ENCODE results near the gene PABPC4L. TPM values are rescaled to one million over a fixed set of nuclear protein-coding genes. Genes with fewer than 3 reads are reported as not detected.
"Not testable (repeated sequence)": the region's sequence is repeated elsewhere in the genome, so short reads cannot be mapped to it uniquely, and the experiment has no call there.

The PABPC4L gene
- not detected for total RNA-seq

- Histone ChIP-seq H3K27me3 (ENCODE audit: insufficient read depth, low read length) (no peaks in the 10 kb centered on the region), H3K4me1 (ENCODE audit: insufficient read depth, low read length) (no peaks in the 10 kb centered on the region), H3K4me3 (ENCODE audit: low read length) (no peak within 1 kb of the TSS), H3K9me3 (ENCODE audit: low read depth, low read length) (no peaks in the 10 kb centered on the region)
Measured at GRCh38 chr4:134201216-134202161, at the start of gene PABPC4L. PABPC4L (minus strand) TSS chr4:134201789; CDS start chr4:134201019, 770 bp downstream.

- H3K9me3 ChIP-seq (ENCODE audit: low read depth, low read length): peaks cover 16% of the 10 kb centered on the region
- H3K4me3 ChIP-seq (ENCODE audit: low read length): no peak overlapping the region
- H3K27me3 ChIP-seq (ENCODE audit: insufficient read depth, low read length): no peaks in the 10 kb centered on the region
- no peaks in the 10 kb centered on the region for H3K4me1 ChIP-seq (ENCODE audit: insufficient read depth, low read length)
Measured at GRCh38 chr4:134251322-134251721, 49.7 kb upstream of the PABPC4L start.

- Histone ChIP-seq H3K27me3 (ENCODE audit: insufficient read depth, low read length) (no peaks in the 10 kb centered on the region), H3K4me3 (ENCODE audit: low read length) (no peak overlapping the region), H3K4me1 (ENCODE audit: insufficient read depth, low read length) (no peaks in the 10 kb centered on the region), H3K9me3 (ENCODE audit: low read depth, low read length) (no peaks in the 10 kb centered on the region)
Measured at GRCh38 chr4:134243742-134244713, 42.4 kb upstream of the PABPC4L start.

- Histone ChIP-seq H3K9me3 (ENCODE audit: low read depth, low read length) (no peaks in the 10 kb centered on the region), H3K4me1 (ENCODE audit: insufficient read depth, low read length) (no peaks in the 10 kb centered on the region), H3K4me3 (ENCODE audit: low read length) (no peak overlapping the region), H3K27me3 (ENCODE audit: insufficient read depth, low read length) (no peaks in the 10 kb centered on the region)
Measured at GRCh38 chr4:134219043-134219442, 17.5 kb upstream of the PABPC4L start.

- H3K4me1 ChIP-seq (ENCODE audit: insufficient read depth, low read length): no peaks in the 10 kb centered on the region
- H3K27me3 ChIP-seq (ENCODE audit: insufficient read depth, low read length): no peaks in the 10 kb centered on the region
- H3K4me3 ChIP-seq (ENCODE audit: low read length): no peak overlapping the region
- H3K9me3 ChIP-seq (ENCODE audit: low read depth, low read length): no peaks in the 10 kb centered on the region
Measured at GRCh38 chr4:134216411-134216810, 14.8 kb upstream of the PABPC4L start.

DNA sequence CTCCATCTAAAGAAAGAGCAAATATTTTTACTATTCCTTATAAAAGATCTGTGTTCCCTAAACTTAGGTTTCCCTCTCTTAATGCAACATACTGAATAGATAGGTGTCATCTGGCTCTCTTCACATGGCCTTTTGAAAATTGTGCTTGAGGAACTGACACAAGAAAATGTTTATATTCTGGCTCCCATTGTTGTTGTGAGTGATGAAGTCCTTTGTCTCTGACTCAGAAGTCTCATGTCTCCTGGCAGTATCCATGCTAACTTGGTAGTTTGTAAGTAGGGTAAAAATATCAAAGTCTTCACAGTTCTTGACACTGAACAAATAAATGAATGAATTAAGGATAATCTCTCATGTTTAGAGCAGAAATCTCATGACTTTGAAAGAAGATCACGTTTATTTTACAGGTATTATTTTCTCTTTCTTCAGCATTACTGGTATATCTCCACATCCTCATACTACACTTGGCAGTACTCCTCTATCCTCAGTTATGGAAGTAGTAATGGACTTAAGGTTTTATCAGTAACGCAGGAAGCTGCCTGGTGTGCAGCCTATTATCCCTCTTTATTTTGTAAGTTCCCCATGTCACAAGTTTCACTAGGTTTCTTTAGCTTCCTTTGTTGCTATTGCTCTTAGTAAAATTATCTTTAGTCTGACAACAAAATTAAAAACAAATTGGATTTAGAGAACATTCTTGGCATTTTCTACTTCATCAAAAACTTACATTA lies 14.2 kb upstream of the PABPC4L start:
- Histone ChIP-seq H3K9me3 (ENCODE audit: low read depth, low read length) (no peaks in the 10 kb centered on the region), H3K4me3 (ENCODE audit: low read length) (no peak overlapping the region), H3K4me1 (ENCODE audit: insufficient read depth, low read length) (no peaks in the 10 kb centered on the region), H3K27me3 (ENCODE audit: insufficient read depth, low read length) (no peaks in the 10 kb centered on the region)

GRCh38 chr4:134207955-134208354 lies 6.4 kb upstream of the PABPC4L start:
- H3K27me3 ChIP-seq (ENCODE audit: insufficient read depth, low read length); H3K4me3 ChIP-seq (ENCODE audit: low read length); H3K9me3 ChIP-seq (ENCODE audit: low read depth, low read length); H3K4me1 ChIP-seq (ENCODE audit: insufficient read depth, low read length): not testable (repeated sequence)

- Histone ChIP-seq H3K4me3 (ENCODE audit: low read length) (no peak overlapping the region), H3K4me1 (ENCODE audit: insufficient read depth, low read length) (no peaks in the 10 kb centered on the region), H3K27me3 (ENCODE audit: insufficient read depth, low read length) (no peaks in the 10 kb centered on the region), H3K9me3 (ENCODE audit: low read depth, low read length) (no peaks in the 10 kb centered on the region)
Measured at GRCh38 chr4:134202166-134202956, 772 bp upstream of the PABPC4L start.

DNA sequence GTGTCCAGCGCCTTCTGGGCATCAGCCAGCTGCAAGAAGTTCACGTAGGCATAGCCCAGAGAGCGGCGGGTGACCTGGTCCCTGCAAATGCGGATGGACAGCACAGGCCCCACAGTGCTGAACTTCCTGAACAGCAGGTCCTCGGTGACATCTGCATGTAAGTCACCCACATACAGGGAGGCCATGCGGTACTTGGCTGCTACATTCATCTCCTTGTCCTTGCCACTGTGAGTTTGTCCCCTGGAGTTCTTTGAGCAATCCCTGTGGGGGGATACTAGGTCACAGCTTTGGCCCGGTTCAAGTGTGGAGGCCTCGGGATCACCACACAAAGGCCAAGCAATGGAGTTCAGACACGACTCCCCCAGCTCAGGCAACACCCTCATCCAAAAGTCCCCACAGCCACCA lies 776 bp downstream of the PABPC4L start:
- no peaks in the 10 kb centered on the region for H3K4me1 ChIP-seq (ENCODE audit: insufficient read depth, low read length)
- no peaks in the 10 kb centered on the region for H3K27me3 ChIP-seq (ENCODE audit: insufficient read depth, low read length)
- H3K4me3 ChIP-seq (ENCODE audit: low read length): no peak overlapping the region
- H3K9me3 ChIP-seq (ENCODE audit: low read depth, low read length): no peaks in the 10 kb centered on the region

DNA sequence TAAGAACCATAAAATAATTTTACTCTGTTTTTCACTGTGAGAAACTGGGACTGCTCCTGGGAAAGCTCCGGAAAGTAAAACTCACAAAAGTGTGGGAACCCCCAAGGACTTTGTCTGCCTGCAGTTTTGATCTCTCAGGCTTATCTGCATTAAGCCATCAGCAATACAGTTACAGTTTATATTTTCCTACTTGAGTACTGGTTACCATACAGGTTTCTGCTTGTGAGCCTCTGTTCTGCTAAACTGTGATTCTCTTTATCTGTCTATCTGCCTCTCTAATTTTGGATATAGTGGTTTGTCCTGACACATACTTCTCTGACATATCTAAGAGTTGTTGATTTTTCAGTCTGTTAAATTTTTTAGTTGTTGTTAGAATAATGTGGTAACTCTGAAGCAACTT lies 11.6 kb downstream of the PABPC4L start:
- Histone ChIP-seq H3K9me3 (ENCODE audit: low read depth, low read length) (peaks cover 4% of the 10 kb centered on the region), H3K4me3 (ENCODE audit: low read length) (no peak overlapping the region), H3K4me1 (ENCODE audit: insufficient read depth, low read length) (no peaks in the 10 kb centered on the region), H3K27me3 (ENCODE audit: insufficient read depth, low read length) (no peaks in the 10 kb centered on the region)

- Histone ChIP-seq H3K4me1 (ENCODE audit: insufficient read depth, low read length) (no peaks in the 10 kb centered on the region), H3K4me3 (ENCODE audit: low read length) (no peak overlapping the region), H3K27me3 (ENCODE audit: insufficient read depth, low read length) (no peaks in the 10 kb centered on the region), H3K9me3 (ENCODE audit: low read depth, low read length) (peaks cover 4% of the 10 kb centered on the region)
Measured at GRCh38 chr4:134189480-134189879, 12.1 kb downstream of the PABPC4L start.

DNA sequence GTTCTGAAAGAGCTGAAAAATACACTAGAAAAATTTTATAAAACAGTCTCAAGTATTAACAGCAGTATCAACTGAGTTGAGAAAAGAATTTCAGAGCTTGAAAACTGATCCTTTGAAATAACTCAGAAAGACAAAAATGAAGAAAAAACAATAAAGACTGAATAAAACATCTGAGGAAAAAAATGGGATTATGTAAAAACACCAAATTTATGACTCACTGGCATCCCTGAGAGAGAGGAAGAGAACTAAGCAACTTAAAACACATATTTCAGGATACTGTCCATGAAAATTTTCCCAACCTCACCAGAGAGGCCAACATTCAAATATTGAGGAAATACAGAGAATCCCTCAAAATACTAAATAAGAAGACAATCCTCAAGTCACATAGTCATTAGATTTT lies 22.9 kb downstream of the PABPC4L start:
- Histone ChIP-seq H3K4me3 (ENCODE audit: low read length) (no peak overlapping the region), H3K27me3 (ENCODE audit: insufficient read depth, low read length) (no peaks in the 10 kb centered on the region)

GRCh38 chr4:134174271-134174670 lies 27.3 kb downstream of the PABPC4L start:
- H3K4me3 ChIP-seq (ENCODE audit: low read length): no peak overlapping the region
- peaks cover 8% of the 10 kb centered on the region for H3K9me3 ChIP-seq (ENCODE audit: low read depth, low read length)
- H3K27me3 ChIP-seq (ENCODE audit: insufficient read depth, low read length): no peaks in the 10 kb centered on the region
- H3K4me1 ChIP-seq (ENCODE audit: insufficient read depth, low read length): no peaks in the 10 kb centered on the region

More for the DNA sequence above, 22.9 kb downstream of the PABPC4L start:
- Histone ChIP-seq H3K4me1 (ENCODE audit: insufficient read depth, low read length) (no peaks in the 10 kb centered on the region), H3K9me3 (ENCODE audit: low read depth, low read length) (peaks cover 13% of the 10 kb centered on the region)

DNA sequence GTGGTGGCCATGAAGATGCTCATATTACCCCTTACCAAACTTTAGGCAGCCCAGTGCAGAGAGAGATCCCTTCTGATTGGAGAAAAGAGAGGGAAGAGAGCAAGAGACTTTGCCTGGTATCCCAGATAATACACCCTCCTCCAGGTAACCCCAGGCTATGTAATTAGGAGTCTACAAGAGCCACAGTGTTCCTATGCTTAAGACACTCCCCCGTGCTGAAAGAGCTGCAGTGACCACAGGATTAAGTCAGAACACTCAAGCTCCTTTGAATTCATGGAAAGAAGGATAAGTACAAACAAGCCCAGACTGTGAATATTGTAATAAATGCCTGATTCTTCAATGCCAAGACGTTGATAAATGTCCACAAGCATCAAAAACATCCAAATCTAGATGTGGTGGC lies 41.4 kb downstream of the PABPC4L start:
- Histone ChIP-seq H3K4me3 (ENCODE audit: low read length) (no peak overlapping the region), H3K27me3 (ENCODE audit: insufficient read depth, low read length) (no peaks in the 10 kb centered on the region), H3K4me1 (ENCODE audit: insufficient read depth, low read length) (no peaks in the 10 kb centered on the region), H3K9me3 (ENCODE audit: low read depth, low read length) (peaks cover 5% of the 10 kb centered on the region)

Data from mononuclear cell (primary cell).